Measurements from ENCODE around the gene SH2D1B. TPM values are rescaled to one million over a fixed set of nuclear protein-coding genes. Genes with fewer than 3 reads are reported as not detected.
A peak's percentile ranks its signal among the peaks of the same experiment; 100 is the strongest.

Gene SH2D1B
- total and polyA plus RNA-seq, 9 of the 15 experiments (the other 6 are each of a cell fraction or from before 2014, with no cell fraction given) = 5.6 to 19.6 (median 9.7) TPM

GRCh38 chr1:162372159-162373071 lies 39.5 kb downstream of the SH2D1B start (continued):
- TF ChIP-seq ZNF12 (CRISPR knock-in tag; IDR thresholded peaks at IDR 0.05) (no peak), ZNF551 (CRISPR knock-in tag; IDR thresholded peaks at IDR 0.05) (no peak), HDAC3 (IDR thresholded peaks at IDR 0.05; ENCODE audit: borderline replicate concordance, partially characterized antibody) (peak; percentile 72), SMAD1 (IDR thresholded peaks at IDR 0.05; ENCODE audit: low read depth, low read length, partially characterized antibody) (peak; percentile 72), HDAC8 (tag; IDR thresholded peaks at IDR 0.05) (no peak), ETS1 (conservative IDR thresholded peaks at IDR 0.05; ENCODE audit: control insufficient read depth, low read depth, low read length) (peak; percentile 87), TCF3 (CRISPR knock-in tag; IDR thresholded peaks at IDR 0.05) (peak; percentile 99), MTA1 (IDR thresholded peaks at IDR 0.05; ENCODE audit: borderline replicate concordance) (peak; percentile 80), ZNF395 (CRISPR knock-in tag; IDR thresholded peaks at IDR 0.05) (peak; percentile 94), ZNF436 (CRISPR knock-in tag; IDR thresholded peaks at IDR 0.05) (no peak), ARID3B (CRISPR knock-in tag; IDR thresholded peaks at IDR 0.05; ENCODE audit: borderline replicate concordance) (no peak), ZFX (CRISPR knock-in tag; IDR thresholded peaks at IDR 0.05) (no peak), PHF8 (IDR thresholded peaks at IDR 0.05; ENCODE audit: borderline replicate concordance, low read length) (no peak), USF1 (CRISPR knock-in tag; IDR thresholded peaks at IDR 0.05) (peak; percentile 74), KAT7 (CRISPR knock-in tag; IDR thresholded peaks at IDR 0.05; ENCODE audit: borderline replicate concordance) (0 out of 2 replicates have a peak, but pooled peaks have one; percentile 33), MXD1 (CRISPR knock-in tag; IDR thresholded peaks at IDR 0.05; ENCODE audit: borderline replicate concordance, poor library complexity, severe bottlenecking) (no peak), NEUROD1 (IDR thresholded peaks at IDR 0.05; ENCODE audit: borderline replicate concordance, low read depth, low read length, partially characterized antibody) (peak; percentile 89), ZC3H8 (IDR thresholded peaks at IDR 0.05) (no peak), BRD4 (IDR thresholded peaks at IDR 0.05) (no peak)
